Measurements from ENCODE around the gene TSPEAR. TPM values are rescaled to one million over a fixed set of nuclear protein-coding genes. Genes with fewer than 3 reads are reported as not detected.

Gene TSPEAR
- total RNA-seq, 1 donor from 2014 or later, result not detected

- Mint-ChIP-seq H3K4me3 (ENCODE audit: low read depth) (no peak overlapping the region), H3K27me3 (peaks cover 7% of the 10 kb centered on the region), H3K4me1 (ENCODE audit: low read depth) (peaks cover 16% of the 10 kb centered on the region), H3K27ac (peak overlapping the region; percentile 80), H3K36me3 (ENCODE audit: insufficient read depth) (peaks cover 4% of the 10 kb centered on the region), H3K9me3 (ENCODE audit: low read depth) (peaks cover 18% of the 10 kb centered on the region)
- peak; percentile 7 for DNase-seq (ENCODE audit: low spot score, unreplicated experiment)
- TF ChIP-seq, protein P1, sequence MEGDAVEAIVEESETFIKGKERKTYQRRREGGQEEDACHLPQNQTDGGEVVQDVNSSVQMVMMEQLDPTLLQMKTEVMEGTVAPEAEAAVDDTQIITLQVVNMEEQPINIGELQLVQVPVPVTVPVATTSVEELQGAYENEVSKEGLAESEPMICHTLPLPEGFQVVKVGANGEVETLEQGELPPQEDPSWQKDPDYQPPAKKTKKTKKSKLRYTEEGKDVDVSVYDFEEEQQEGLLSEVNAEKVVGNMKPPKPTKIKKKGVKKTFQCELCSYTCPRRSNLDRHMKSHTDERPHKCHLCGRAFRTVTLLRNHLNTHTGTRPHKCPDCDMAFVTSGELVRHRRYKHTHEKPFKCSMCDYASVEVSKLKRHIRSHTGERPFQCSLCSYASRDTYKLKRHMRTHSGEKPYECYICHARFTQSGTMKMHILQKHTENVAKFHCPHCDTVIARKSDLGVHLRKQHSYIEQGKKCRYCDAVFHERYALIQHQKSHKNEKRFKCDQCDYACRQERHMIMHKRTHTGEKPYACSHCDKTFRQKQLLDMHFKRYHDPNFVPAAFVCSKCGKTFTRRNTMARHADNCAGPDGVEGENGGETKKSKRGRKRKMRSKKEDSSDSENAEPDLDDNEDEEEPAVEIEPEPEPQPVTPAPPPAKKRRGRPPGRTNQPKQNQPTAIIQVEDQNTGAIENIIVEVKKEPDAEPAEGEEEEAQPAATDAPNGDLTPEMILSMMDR (IDR thresholded peaks at IDR 0.05; ENCODE audit: unreplicated experiment), result no peak
Measured at GRCh38 chr21:44549525-44550211, 161.7 kb downstream of the TSPEAR start.

DNA sequence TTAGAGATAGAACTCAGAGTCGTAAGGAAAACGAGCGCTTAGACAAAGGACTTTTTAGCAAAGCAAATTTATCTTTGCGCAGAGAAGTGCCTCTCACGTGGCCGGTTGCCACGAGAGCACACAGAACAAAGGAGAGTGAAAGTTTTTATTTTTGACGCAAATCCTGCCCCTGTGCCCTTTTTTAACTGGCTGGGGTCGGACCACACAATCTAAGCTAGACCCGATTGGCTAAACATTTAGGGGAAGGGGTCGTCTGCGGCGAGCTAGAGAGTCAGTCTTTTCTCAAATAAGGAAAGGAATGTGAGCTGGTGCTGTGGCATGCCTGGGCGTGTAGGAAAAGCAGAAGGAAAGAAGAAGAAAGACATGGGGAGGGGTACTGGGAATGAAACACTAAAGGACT lies 162.4 kb downstream of the TSPEAR start:
- TF ChIP-seq, protein P1 (IDR thresholded peaks at IDR 0.05; ENCODE audit: unreplicated experiment), result no peak
- DNase-seq (ENCODE audit: low spot score, unreplicated experiment), result peak; percentile 6
- H3K36me3 Mint-ChIP-seq (ENCODE audit: insufficient read depth), result peaks cover 4% of the 10 kb centered on the region
- H3K4me3 Mint-ChIP-seq (ENCODE audit: low read depth), result no peak overlapping the region
- peaks cover 6% of the 10 kb centered on the region for H3K27me3 Mint-ChIP-seq
- peaks cover 16% of the 10 kb centered on the region for H3K4me1 Mint-ChIP-seq (ENCODE audit: low read depth)
- H3K27ac Mint-ChIP-seq, result peak overlapping the region; percentile 80
- H3K9me3 Mint-ChIP-seq (ENCODE audit: low read depth), result peaks cover 18% of the 10 kb centered on the region

- Mint-ChIP-seq H3K4me1 (ENCODE audit: low read depth) (peaks cover 16% of the 10 kb centered on the region), H3K36me3 (ENCODE audit: insufficient read depth) (peaks cover 4% of the 10 kb centered on the region)
Measured at GRCh38 chr21:44548381-44548780, 163.0 kb downstream of the TSPEAR start.

GRCh38 chr21:44547656-44548331 lies 163.6 kb downstream of the TSPEAR start:
- peak; percentile 2 for DNase-seq (ENCODE audit: low spot score, unreplicated experiment)
- Mint-ChIP-seq H3K36me3 (ENCODE audit: insufficient read depth) (peaks cover 4% of the 10 kb centered on the region), H3K9me3 (ENCODE audit: low read depth) (peaks cover 18% of the 10 kb centered on the region), H3K27me3 (peaks cover 1% of the 10 kb centered on the region), H3K4me1 (ENCODE audit: low read depth) (peaks cover 16% of the 10 kb centered on the region), H3K27ac (no peak overlapping the region), H3K4me3 (ENCODE audit: low read depth) (no peak overlapping the region)
- TF ChIP-seq, protein P1 (IDR thresholded peaks at IDR 0.05; ENCODE audit: unreplicated experiment), result no peak

More at GRCh38 chr21:44548381-44548780, 163.0 kb downstream of the TSPEAR start:
- TF ChIP-seq, protein P1 (IDR thresholded peaks at IDR 0.05; ENCODE audit: unreplicated experiment), result no peak
- H3K9me3 Mint-ChIP-seq (ENCODE audit: low read depth), result peaks cover 18% of the 10 kb centered on the region
- no peak for DNase-seq (ENCODE audit: low spot score, unreplicated experiment)
- peak overlapping the region; percentile 80 for H3K27ac Mint-ChIP-seq
- peaks cover 6% of the 10 kb centered on the region for H3K27me3 Mint-ChIP-seq
- no peak overlapping the region for H3K4me3 Mint-ChIP-seq (ENCODE audit: low read depth)

- no peak overlapping the region for H3K4me3 Mint-ChIP-seq (ENCODE audit: low read depth)
- H3K4me1 Mint-ChIP-seq (ENCODE audit: low read depth), result peaks cover 14% of the 10 kb centered on the region
- H3K27me3 Mint-ChIP-seq, result no peaks in the 10 kb centered on the region
- DNase-seq (ENCODE audit: low spot score, unreplicated experiment), result no peak
- no peak overlapping the region for H3K27ac Mint-ChIP-seq
- TF ChIP-seq, protein P1 (IDR thresholded peaks at IDR 0.05; ENCODE audit: unreplicated experiment), result no peak
- H3K36me3 Mint-ChIP-seq (ENCODE audit: insufficient read depth), result peaks cover 4% of the 10 kb centered on the region
- H3K9me3 Mint-ChIP-seq (ENCODE audit: low read depth), result peaks cover 18% of the 10 kb centered on the region
Measured at GRCh38 chr21:44544566-44544965, 166.8 kb downstream of the TSPEAR start.
